B cell (primary cell): ENCODE data around the gene MAN1A1.

Experiments
- CTCF ChIP-seq: fragments of 200-600 bp; IDR thresholded peaks from one replicate; pipeline ENCODE4 v1.8.0; 2022; ENCODE audit warnings: antibody characterized with exemption, mild to moderate bottlenecking
- EZH2 ChIP-seq: IDR thresholded peaks from 2 replicates; pipeline ENCODE4 v1.6.1; 2012; ENCODE audit warnings: borderline replicate concordance, low read depth, mild to moderate bottlenecking, moderate library complexity, low read length; ENCODE audit not compliant: insufficient read depth, poor library complexity, severe bottlenecking

GRCh38 chr6:119296036-119297035 lies 53.2 kb downstream of the MAN1A1 start:
- TF ChIP-seq CTCF (no peak), EZH2 (no peak)
